SU-DHL-6 (cell line): ENCODE results near the gene ING1.

Source experiments
- H2AFZ ChIP-seq: fragments of 200-600 bp; sonication (generic); 2 replicates; pipeline ENCODE4 v1.6.1; 2014; ENCODE audit warnings: low read depth, mild to moderate bottlenecking, moderate library complexity, mixed read lengths, antibody characterized with exemption, low read length; ENCODE audit not compliant: severe bottlenecking
- H3F3A ChIP-seq: fragments of 200-600 bp; shearing (Covaris generic); 2 replicates; pipeline ENCODE4 v1.6.0; 2016; ENCODE audit warnings: antibody characterized with exemption, mild to moderate bottlenecking; ENCODE audit not compliant: insufficient read depth
- H3K27ac ChIP-seq: fragments of 200-600 bp; sonication (generic); 2 replicates; pipeline ENCODE4 v1.5.1; 2016; ENCODE audit warnings: low read depth, mild to moderate bottlenecking, low read length, moderate library complexity, mixed read lengths
- H3K27me3 ChIP-seq: fragments of 200-600 bp; sonication (generic), shearing (Covaris generic); 2 replicates; pipeline ENCODE4 v1.6.0; 2014; ENCODE audit warnings: mild to moderate bottlenecking, low read length
- H3K36me3 ChIP-seq: fragments of 200-600 bp; sonication (generic); 2 replicates; pipeline ENCODE4 v1.6.1; 2014; ENCODE audit warnings: mild to moderate bottlenecking, low read length, mixed read lengths
- H3K4me2 ChIP-seq: fragments of 300-600, 200-600 bp; shearing (Covaris generic), sonication (generic); 2 replicates; pipeline ENCODE4 v1.6.0; 2014; ENCODE audit warnings: low read length, low read depth, mild to moderate bottlenecking; ENCODE audit not compliant: poor library complexity, severe bottlenecking
- H3K4me3 ChIP-seq: fragments of 200-600 bp; sonication (generic); 2 replicates; pipeline ENCODE4 v1.5.1; 2014; ENCODE audit warnings: antibody characterized with exemption, low read length, mild to moderate bottlenecking, mixed read lengths; ENCODE audit not compliant: insufficient read depth, poor library complexity, severe bottlenecking
- H3K79me2 ChIP-seq: fragments of 200-600 bp; sonication (generic); 2 replicates; pipeline ENCODE4 v1.6.1; 2014; ENCODE audit warnings: mild to moderate bottlenecking, low read length, moderate library complexity; ENCODE audit not compliant: insufficient read depth
- H3K9ac ChIP-seq: fragments of 200-600 bp; sonication (generic); 2 replicates; pipeline ENCODE4 v1.7.0; 2014; ENCODE audit warnings: mild to moderate bottlenecking, low read length
- H3K9me2 ChIP-seq: fragments of 200-600 bp; sonication (generic); replicated peaks from 2 replicates; pipeline ENCODE4 v1.6.1; 2014; ENCODE audit warnings: low read length; ENCODE audit not compliant: insufficient read depth
- H3K9me3 ChIP-seq: fragments of 200-600 bp; sonication (generic); 2 replicates; pipeline ENCODE4 v1.6.1; 2014; ENCODE audit warnings: low read length, mixed read lengths; ENCODE audit not compliant: insufficient read depth
- H4K20me1 ChIP-seq: fragments of 200-600 bp; sonication (generic); 2 replicates; pipeline ENCODE4 v1.6.1; 2014; ENCODE audit warnings: low read depth, mild to moderate bottlenecking, antibody characterized with exemption, low read length, moderate library complexity, mixed read lengths
- EZH2phosphoT487 ChIP-seq: fragments of 200-600 bp; sonication (generic), shearing (Covaris generic); conservative IDR thresholded peaks from 2 replicates; pipeline ENCODE4 v1.6.1; 2018; ENCODE audit warnings: mild to moderate bottlenecking, antibody characterized with exemption, low read length, moderate library complexity, mixed read lengths
- TF ChIP-seq, protein P1 (sequence below): fragments of 200-600 bp; sonication (generic); IDR thresholded peaks from one replicate; pipeline ENCODE4 v1.5.1; 2017; ENCODE audit warnings: antibody characterized with exemption, mild to moderate bottlenecking, low read length, moderate library complexity; ENCODE audit not compliant: insufficient read depth, poor library complexity, severe bottlenecking

Gene ING1

DNA sequence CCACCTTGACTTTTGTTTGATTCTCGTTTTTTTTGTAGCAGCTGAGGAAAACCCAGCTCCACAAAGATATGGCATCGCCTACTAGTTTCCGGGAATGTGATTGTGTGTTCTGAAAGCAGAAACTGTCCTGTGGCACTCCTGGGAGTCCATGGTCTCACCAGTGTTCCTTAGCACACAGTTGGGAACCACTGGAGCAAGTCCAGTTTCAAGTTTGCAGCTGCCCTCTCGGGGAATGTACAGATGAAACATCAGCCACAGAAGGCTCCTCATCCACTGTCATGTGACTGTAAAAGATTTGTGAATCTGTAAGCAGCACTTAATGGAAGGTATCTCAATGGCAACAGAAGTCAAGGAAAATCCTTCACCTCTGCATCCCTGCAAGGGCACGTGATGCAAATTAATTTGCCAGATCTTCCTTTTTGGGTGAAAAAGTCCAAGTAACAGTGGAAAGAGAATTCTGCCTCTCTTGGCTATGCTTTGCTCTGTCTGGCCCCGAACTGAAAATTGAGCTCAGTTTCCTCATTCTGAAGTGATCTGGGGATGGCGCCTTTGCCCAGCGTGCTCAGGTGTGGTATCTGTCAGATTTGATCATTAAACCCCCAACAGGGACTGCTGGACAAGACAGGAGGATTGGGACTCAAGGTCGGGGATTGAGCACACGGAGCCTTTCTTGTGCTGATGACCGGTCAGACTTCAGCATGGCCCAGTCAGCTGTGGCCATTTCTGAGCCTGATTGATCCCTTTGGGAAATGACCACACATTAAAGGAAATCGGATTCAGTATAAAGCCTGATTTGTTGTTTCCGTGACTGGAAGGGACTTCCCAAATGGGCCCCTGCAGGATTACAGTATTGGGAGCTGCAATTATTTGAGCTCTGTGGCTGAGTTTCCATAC is 58.8 kb downstream of the ING1 start:
- H3K27ac ChIP-seq: no peak overlapping the region
- TF ChIP-seq EZH2phosphoT487: no peak
- TF ChIP-seq, protein P1, sequence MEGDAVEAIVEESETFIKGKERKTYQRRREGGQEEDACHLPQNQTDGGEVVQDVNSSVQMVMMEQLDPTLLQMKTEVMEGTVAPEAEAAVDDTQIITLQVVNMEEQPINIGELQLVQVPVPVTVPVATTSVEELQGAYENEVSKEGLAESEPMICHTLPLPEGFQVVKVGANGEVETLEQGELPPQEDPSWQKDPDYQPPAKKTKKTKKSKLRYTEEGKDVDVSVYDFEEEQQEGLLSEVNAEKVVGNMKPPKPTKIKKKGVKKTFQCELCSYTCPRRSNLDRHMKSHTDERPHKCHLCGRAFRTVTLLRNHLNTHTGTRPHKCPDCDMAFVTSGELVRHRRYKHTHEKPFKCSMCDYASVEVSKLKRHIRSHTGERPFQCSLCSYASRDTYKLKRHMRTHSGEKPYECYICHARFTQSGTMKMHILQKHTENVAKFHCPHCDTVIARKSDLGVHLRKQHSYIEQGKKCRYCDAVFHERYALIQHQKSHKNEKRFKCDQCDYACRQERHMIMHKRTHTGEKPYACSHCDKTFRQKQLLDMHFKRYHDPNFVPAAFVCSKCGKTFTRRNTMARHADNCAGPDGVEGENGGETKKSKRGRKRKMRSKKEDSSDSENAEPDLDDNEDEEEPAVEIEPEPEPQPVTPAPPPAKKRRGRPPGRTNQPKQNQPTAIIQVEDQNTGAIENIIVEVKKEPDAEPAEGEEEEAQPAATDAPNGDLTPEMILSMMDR: no peak
- H3F3A ChIP-seq: no peaks in the 10 kb centered on the region

More for the DNA sequence above, 58.8 kb downstream of the ING1 start:
- Histone ChIP-seq H3K9ac (no peak overlapping the region), H3K36me3 (no peaks in the 10 kb centered on the region), H3K9me2 (no peaks in the 10 kb centered on the region), H3K79me2 (no peaks in the 10 kb centered on the region), H2AFZ (no peak overlapping the region), H3K4me2 (no peak overlapping the region), H3K9me3 (no peaks in the 10 kb centered on the region), H4K20me1 (no peaks in the 10 kb centered on the region), H3K4me3 (no peak overlapping the region), H3K27me3 (no peaks in the 10 kb centered on the region)
